ENCODE measurements around the gene MRGPRX3. TPM values are rescaled to one million over a fixed set of nuclear protein-coding genes. Genes with fewer than 3 reads are reported as not detected.

The MRGPRX3 gene
- total and polyA plus RNA-seq, 2 of the 13 experiments (the other 11 are each of a cell fraction or from before 2014, with no cell fraction given) = 0.53 TPM; not detected in 1

- TF ChIP-seq ZNF615 (CRISPR knock-in tag; IDR thresholded peaks at IDR 0.05; ENCODE audit: borderline replicate concordance) (no peak), PREB (CRISPR knock-in tag; IDR thresholded peaks at IDR 0.05) (no peak), BORCS8-MEF2B (CRISPR knock-in tag; IDR thresholded peaks at IDR 0.05) (no peak), KAT8 (CRISPR knock-in tag; IDR thresholded peaks at IDR 0.05) (0 out of 2 replicates have a peak, but pooled peaks have one; percentile 24), GATAD2A (CRISPR knock-in tag; IDR thresholded peaks at IDR 0.05) (no peak; the same call in 1 of the 2 replicates), THYN1 (CRISPR knock-in tag; IDR thresholded peaks at IDR 0.05; ENCODE audit: borderline replicate concordance, low read depth) (no peak), HES4 (CRISPR knock-in tag; IDR thresholded peaks at IDR 0.05; ENCODE audit: borderline replicate concordance) (no peak), RFX3 (CRISPR knock-in tag; IDR thresholded peaks at IDR 0.05) (no peak), ZNF160 (CRISPR knock-in tag; IDR thresholded peaks at IDR 0.05) (no peak), KLF16 (CRISPR knock-in tag; IDR thresholded peaks at IDR 0.05) (0 out of 4 replicates have a peak, but pooled peaks of 1 of the 2 experiments have one; percentile 25), ZKSCAN8 (CRISPR knock-in tag; IDR thresholded peaks at IDR 0.05; ENCODE audit: borderline replicate concordance) (no peak), ZNF563 (CRISPR knock-in tag; IDR thresholded peaks at IDR 0.05) (no peak), KMT2A (CRISPR knock-in tag; IDR thresholded peaks at IDR 0.05) (peak; percentile 34; the same call in 1 of the 2 replicates), GTF2F1 (IDR thresholded peaks at IDR 0.05; ENCODE audit: low read length) (no peak), ELF4 (CRISPR knock-in tag; IDR thresholded peaks at IDR 0.05; ENCODE audit: borderline replicate concordance) (no peak), RBFOX2 (IDR thresholded peaks at IDR 0.05; ENCODE audit: low read depth, low read length) (no peak), ZNF331 (CRISPR knock-in tag; IDR thresholded peaks at IDR 0.05) (peak; percentile 51; the same call in 1 of the 2 replicates), ZNF598 (CRISPR knock-in tag; IDR thresholded peaks at IDR 0.05; ENCODE audit: borderline replicate concordance) (peak; percentile 53; the same call in 1 of the 2 replicates)
- TF ChIP-seq, protein P1, sequence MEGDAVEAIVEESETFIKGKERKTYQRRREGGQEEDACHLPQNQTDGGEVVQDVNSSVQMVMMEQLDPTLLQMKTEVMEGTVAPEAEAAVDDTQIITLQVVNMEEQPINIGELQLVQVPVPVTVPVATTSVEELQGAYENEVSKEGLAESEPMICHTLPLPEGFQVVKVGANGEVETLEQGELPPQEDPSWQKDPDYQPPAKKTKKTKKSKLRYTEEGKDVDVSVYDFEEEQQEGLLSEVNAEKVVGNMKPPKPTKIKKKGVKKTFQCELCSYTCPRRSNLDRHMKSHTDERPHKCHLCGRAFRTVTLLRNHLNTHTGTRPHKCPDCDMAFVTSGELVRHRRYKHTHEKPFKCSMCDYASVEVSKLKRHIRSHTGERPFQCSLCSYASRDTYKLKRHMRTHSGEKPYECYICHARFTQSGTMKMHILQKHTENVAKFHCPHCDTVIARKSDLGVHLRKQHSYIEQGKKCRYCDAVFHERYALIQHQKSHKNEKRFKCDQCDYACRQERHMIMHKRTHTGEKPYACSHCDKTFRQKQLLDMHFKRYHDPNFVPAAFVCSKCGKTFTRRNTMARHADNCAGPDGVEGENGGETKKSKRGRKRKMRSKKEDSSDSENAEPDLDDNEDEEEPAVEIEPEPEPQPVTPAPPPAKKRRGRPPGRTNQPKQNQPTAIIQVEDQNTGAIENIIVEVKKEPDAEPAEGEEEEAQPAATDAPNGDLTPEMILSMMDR (CRISPR knock-in tag; IDR thresholded peaks at IDR 0.05) = peak; percentile 96
- TF ChIP-seq, protein P2, sequence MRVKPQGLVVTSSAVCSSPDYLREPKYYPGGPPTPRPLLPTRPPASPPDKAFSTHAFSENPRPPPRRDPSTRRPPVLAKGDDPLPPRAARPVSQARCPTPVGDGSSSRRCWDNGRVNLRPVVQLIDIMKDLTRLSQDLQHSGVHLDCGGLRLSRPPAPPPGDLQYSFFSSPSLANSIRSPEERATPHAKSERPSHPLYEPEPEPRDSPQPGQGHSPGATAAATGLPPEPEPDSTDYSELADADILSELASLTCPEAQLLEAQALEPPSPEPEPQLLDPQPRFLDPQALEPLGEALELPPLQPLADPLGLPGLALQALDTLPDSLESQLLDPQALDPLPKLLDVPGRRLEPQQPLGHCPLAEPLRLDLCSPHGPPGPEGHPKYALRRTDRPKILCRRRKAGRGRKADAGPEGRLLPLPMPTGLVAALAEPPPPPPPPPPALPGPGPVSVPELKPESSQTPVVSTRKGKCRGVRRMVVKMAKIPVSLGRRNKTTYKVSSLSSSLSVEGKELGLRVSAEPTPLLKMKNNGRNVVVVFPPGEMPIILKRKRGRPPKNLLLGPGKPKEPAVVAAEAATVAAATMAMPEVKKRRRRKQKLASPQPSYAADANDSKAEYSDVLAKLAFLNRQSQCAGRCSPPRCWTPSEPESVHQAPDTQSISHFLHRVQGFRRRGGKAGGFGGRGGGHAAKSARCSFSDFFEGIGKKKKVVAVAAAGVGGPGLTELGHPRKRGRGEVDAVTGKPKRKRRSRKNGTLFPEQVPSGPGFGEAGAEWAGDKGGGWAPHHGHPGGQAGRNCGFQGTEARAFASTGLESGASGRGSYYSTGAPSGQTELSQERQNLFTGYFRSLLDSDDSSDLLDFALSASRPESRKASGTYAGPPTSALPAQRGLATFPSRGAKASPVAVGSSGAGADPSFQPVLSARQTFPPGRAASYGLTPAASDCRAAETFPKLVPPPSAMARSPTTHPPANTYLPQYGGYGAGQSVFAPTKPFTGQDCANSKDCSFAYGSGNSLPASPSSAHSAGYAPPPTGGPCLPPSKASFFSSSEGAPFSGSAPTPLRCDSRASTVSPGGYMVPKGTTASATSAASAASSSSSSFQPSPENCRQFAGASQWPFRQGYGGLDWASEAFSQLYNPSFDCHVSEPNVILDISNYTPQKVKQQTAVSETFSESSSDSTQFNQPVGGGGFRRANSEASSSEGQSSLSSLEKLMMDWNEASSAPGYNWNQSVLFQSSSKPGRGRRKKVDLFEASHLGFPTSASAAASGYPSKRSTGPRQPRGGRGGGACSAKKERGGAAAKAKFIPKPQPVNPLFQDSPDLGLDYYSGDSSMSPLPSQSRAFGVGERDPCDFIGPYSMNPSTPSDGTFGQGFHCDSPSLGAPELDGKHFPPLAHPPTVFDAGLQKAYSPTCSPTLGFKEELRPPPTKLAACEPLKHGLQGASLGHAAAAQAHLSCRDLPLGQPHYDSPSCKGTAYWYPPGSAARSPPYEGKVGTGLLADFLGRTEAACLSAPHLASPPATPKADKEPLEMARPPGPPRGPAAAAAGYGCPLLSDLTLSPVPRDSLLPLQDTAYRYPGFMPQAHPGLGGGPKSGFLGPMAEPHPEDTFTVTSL (CRISPR knock-in tag; IDR thresholded peaks at IDR 0.05; ENCODE audit: borderline replicate concordance) = no peak
Measured at GRCh38 chr11:18115360-18116127, 16.8 kb upstream of the MRGPRX3 start (continued).

Measured in HepG2 (cell line).